ENCODE measurements around the gene ASB10. TPM values are rescaled to one million over a fixed set of nuclear protein-coding genes. Genes with fewer than 3 reads are reported as not detected.

The ASB10 gene
- total and polyA plus RNA-seq, 4 donors: not detected

DNA sequence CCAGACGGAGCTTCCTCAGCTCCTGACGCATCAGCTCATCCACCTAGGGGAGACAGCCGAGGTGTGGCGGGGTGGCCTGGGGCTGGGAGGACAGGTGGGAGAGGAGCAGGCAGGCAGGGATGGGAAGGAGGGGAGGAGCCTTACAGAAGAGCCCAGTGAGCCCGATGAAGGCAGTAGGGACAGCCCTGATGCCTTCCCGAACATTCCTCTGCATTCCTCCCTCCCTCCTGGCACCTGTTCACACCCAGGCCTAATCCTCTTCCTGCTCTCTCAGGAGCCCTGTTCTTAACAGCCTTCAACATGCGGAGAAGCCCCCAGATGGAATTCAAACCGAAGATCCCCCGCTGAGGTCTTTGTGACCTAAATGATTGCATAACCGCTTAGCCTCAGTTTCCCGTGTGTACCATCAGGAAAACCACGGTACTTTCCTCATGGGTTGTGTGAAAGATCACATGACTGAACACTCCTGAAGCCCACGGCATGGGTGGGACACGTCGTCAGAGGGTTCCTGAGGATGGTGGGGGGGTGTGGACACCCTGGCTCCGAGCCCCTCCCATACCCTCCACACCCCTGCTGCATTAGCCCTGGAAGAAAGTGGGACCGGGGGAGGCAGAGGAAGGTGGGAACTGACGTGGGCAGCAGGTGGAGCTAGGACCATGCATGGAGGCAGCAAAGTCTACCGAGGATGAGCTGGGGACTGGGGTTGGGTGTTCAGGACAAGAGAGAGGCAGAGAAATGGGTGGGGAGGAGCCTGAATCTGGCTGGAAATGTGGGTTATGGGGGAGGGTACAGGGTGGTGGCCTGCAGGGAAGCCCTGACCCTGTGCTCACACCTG, 8.8 kb upstream of the ASB10 start:
- no peaks in the 10 kb centered on the region for H3K9me3 ChIP-seq (ENCODE audit: control insufficient read depth in 4 of 4, low read length in 3 of 4)

More for the DNA sequence above, 8.8 kb upstream of the ASB10 start:
- Histone ChIP-seq H3K4me1 (ENCODE audit: control insufficient read depth in 4 of 4, insufficient read depth in 4 of 4, low read length in 3 of 4) (no peaks in the 10 kb centered on the region), H3K27me3 (ENCODE audit: control insufficient read depth in 4 of 4, insufficient read depth in 4 of 4, low read length in 3 of 4) (peaks cover 0 to 9% (median under 1%) of the 10 kb centered on the region in 4 donors), H3K9ac (ENCODE audit: low read depth in 1 of 2, low read length in 2 of 2) (no peak overlapping the region), H3K36me3 (ENCODE audit: control insufficient read depth in 4 of 4, insufficient read depth in 3 of 4, low read depth in 1 of 4, low read length in 3 of 4) (no peaks in the 10 kb centered on the region), H3K4me3 (ENCODE audit: low read depth in 1 of 3, low read length in 3 of 3) (no peak overlapping the region), H3K27ac (ENCODE audit: low read depth in 1 of 2, low read length in 2 of 2) (no peak overlapping the region)
- no peak for DNase-seq (ENCODE audit: low spot score)
- 48% methylated on average over 19 of the region's 19 CpGs for WGBS
- no peak for TF ChIP-seq MAX (IDR thresholded peaks at IDR 0.05)
- TF ChIP-seq HNF4A (conservative IDR thresholded peaks at IDR 0.05): no peak
- no peak for TF ChIP-seq HNF4G (IDR thresholded peaks at IDR 0.05)
- TF ChIP-seq ATF3 (IDR thresholded peaks at IDR 0.05): no peak
- TF ChIP-seq GABPA (IDR thresholded peaks at IDR 0.05 in 1 of 2, conservative IDR thresholded peaks at IDR 0.05 in 1 of 2): no peak
- no peak for TF ChIP-seq FOXA1 (IDR thresholded peaks at IDR 0.05)
- TF ChIP-seq, protein P1, sequence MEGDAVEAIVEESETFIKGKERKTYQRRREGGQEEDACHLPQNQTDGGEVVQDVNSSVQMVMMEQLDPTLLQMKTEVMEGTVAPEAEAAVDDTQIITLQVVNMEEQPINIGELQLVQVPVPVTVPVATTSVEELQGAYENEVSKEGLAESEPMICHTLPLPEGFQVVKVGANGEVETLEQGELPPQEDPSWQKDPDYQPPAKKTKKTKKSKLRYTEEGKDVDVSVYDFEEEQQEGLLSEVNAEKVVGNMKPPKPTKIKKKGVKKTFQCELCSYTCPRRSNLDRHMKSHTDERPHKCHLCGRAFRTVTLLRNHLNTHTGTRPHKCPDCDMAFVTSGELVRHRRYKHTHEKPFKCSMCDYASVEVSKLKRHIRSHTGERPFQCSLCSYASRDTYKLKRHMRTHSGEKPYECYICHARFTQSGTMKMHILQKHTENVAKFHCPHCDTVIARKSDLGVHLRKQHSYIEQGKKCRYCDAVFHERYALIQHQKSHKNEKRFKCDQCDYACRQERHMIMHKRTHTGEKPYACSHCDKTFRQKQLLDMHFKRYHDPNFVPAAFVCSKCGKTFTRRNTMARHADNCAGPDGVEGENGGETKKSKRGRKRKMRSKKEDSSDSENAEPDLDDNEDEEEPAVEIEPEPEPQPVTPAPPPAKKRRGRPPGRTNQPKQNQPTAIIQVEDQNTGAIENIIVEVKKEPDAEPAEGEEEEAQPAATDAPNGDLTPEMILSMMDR (IDR thresholded peaks at IDR 0.05; ENCODE audit: low read depth, low read length, missing input control): no peak
- TF ChIP-seq YY1 (IDR thresholded peaks at IDR 0.05): no peak
- TF ChIP-seq FOXA2 (IDR thresholded peaks at IDR 0.05): no peak
- no peak for TF ChIP-seq RAD21 (IDR thresholded peaks at IDR 0.05)
- TF ChIP-seq, protein P2, sequence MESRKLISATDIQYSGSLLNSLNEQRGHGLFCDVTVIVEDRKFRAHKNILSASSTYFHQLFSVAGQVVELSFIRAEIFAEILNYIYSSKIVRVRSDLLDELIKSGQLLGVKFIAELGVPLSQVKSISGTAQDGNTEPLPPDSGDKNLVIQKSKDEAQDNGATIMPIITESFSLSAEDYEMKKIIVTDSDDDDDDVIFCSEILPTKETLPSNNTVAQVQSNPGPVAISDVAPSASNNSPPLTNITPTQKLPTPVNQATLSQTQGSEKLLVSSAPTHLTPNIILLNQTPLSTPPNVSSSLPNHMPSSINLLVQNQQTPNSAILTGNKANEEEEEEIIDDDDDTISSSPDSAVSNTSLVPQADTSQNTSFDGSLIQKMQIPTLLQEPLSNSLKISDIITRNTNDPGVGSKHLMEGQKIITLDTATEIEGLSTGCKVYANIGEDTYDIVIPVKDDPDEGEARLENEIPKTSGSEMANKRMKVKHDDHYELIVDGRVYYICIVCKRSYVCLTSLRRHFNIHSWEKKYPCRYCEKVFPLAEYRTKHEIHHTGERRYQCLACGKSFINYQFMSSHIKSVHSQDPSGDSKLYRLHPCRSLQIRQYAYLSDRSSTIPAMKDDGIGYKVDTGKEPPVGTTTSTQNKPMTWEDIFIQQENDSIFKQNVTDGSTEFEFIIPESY (IDR thresholded peaks at IDR 0.05): no peak
- TF ChIP-seq SP1 (IDR thresholded peaks at IDR 0.05): no peak
- TF ChIP-seq TAF1 (conservative IDR thresholded peaks at IDR 0.05): no peak
- TF ChIP-seq NR2F2 (IDR thresholded peaks at IDR 0.05): no peak
- TF ChIP-seq RXRA (IDR thresholded peaks at IDR 0.05): no peak
- no peak for TF ChIP-seq EGR1 (IDR thresholded peaks at IDR 0.05; ENCODE audit: low read depth in 2 of 2)
- TF ChIP-seq, protein P3, sequence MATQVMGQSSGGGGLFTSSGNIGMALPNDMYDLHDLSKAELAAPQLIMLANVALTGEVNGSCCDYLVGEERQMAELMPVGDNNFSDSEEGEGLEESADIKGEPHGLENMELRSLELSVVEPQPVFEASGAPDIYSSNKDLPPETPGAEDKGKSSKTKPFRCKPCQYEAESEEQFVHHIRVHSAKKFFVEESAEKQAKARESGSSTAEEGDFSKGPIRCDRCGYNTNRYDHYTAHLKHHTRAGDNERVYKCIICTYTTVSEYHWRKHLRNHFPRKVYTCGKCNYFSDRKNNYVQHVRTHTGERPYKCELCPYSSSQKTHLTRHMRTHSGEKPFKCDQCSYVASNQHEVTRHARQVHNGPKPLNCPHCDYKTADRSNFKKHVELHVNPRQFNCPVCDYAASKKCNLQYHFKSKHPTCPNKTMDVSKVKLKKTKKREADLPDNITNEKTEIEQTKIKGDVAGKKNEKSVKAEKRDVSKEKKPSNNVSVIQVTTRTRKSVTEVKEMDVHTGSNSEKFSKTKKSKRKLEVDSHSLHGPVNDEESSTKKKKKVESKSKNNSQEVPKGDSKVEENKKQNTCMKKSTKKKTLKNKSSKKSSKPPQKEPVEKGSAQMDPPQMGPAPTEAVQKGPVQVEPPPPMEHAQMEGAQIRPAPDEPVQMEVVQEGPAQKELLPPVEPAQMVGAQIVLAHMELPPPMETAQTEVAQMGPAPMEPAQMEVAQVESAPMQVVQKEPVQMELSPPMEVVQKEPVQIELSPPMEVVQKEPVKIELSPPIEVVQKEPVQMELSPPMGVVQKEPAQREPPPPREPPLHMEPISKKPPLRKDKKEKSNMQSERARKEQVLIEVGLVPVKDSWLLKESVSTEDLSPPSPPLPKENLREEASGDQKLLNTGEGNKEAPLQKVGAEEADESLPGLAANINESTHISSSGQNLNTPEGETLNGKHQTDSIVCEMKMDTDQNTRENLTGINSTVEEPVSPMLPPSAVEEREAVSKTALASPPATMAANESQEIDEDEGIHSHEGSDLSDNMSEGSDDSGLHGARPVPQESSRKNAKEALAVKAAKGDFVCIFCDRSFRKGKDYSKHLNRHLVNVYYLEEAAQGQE (IDR thresholded peaks at IDR 0.05): no peak
- TF ChIP-seq JUND (IDR thresholded peaks at IDR 0.05): no peak

Data from liver (tissue), 9 donors.